ENCODE data around the gene SAMM50. TPM values are rescaled to one million over a fixed set of nuclear protein-coding genes. Genes with fewer than 3 reads are reported as not detected.

SAMM50 gene
- total RNA-seq, 1 donor from 2014 or later = 45.5 TPM

DNA sequence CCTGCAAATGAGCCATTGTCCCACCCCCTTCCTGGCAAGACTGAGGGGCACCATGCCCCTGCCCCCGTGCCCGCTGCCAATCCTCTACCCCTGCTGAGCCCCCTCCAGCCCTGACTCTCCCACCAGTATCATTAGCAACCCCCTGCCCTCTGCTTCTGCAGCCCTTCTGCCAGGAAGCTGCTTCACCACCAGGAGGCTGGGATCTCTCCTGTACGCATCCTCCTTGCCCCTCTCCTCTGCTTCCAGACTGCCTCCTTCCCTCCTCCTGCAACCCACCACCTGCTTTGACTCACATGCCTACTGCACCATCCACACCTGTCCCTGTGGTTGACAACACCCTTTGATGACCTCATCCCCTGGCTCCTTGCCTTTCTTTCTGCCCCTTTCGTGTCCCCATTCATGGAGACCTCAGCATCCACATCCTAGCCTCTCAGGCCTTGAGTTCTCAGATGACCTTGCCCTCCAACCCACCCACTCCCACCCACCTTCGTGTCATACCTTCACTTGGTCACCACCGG lies 45.0 kb upstream of the SAMM50 start:
- Mint-ChIP-seq H3K27me3 (ENCODE audit: insufficient read depth, low read depth) (peaks cover 19% of the 10 kb centered on the region), H3K9me3 (peaks cover 4% of the 10 kb centered on the region), H3K36me3 (no peaks in the 10 kb centered on the region), H3K27ac (no peak overlapping the region), H3K4me1 (peaks cover 9% of the 10 kb centered on the region), H3K4me3 (no peak overlapping the region)
- H3K27ac ChIP-seq = no peak overlapping the region
- no peaks in the 10 kb centered on the region for H3K27me3 ChIP-seq
- H3K9ac ChIP-seq = no peak overlapping the region
- no peaks in the 10 kb centered on the region for H3K79me2 ChIP-seq (ENCODE audit: low read depth)
- no peaks in the 10 kb centered on the region for H3F3A ChIP-seq (ENCODE audit: low read depth)
- DNase-seq (ENCODE audit: low spot score) = no peak
- H4K20me1 ChIP-seq (ENCODE audit: low read depth) = no peaks in the 10 kb centered on the region
- TF ChIP-seq EZH2 (IDR thresholded peaks at IDR 0.05) (no peak), EZH2phosphoT487 (IDR thresholded peaks at IDR 0.05) (no peak)
- TF ChIP-seq, protein P1, sequence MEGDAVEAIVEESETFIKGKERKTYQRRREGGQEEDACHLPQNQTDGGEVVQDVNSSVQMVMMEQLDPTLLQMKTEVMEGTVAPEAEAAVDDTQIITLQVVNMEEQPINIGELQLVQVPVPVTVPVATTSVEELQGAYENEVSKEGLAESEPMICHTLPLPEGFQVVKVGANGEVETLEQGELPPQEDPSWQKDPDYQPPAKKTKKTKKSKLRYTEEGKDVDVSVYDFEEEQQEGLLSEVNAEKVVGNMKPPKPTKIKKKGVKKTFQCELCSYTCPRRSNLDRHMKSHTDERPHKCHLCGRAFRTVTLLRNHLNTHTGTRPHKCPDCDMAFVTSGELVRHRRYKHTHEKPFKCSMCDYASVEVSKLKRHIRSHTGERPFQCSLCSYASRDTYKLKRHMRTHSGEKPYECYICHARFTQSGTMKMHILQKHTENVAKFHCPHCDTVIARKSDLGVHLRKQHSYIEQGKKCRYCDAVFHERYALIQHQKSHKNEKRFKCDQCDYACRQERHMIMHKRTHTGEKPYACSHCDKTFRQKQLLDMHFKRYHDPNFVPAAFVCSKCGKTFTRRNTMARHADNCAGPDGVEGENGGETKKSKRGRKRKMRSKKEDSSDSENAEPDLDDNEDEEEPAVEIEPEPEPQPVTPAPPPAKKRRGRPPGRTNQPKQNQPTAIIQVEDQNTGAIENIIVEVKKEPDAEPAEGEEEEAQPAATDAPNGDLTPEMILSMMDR (IDR thresholded peaks at IDR 0.05) = no peak
- no peak overlapping the region for H3K4me2 ChIP-seq
- H3K4me1 ChIP-seq = no peaks in the 10 kb centered on the region
- no peaks in the 10 kb centered on the region for H3K36me3 ChIP-seq
- H3K9me3 ChIP-seq (ENCODE audit: low read depth) = no peaks in the 10 kb centered on the region
- no peak overlapping the region for H2AFZ ChIP-seq (replicated peaks)
- H3K4me3 ChIP-seq = no peak overlapping the region

DNA sequence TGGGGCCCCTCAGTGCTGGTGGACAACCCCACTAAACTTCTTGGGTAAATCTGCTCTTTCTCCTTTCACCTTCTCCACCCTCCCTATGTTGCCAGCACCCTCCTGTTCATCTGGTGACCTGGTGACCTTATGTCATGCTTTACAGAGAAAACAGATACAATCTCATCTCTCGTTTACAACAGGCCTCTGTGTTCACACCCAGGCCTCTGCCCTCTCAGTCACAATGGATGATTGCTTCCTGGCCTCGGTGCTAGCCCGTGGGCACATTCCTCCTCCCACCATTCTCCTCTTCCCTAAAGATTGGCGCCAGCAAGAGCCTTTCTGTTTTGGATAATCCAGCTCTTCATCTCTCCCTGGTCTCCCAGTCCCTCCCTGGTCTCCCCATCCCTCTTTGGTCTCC lies 43.9 kb upstream of the SAMM50 start:
- Mint-ChIP-seq H3K27me3 (ENCODE audit: insufficient read depth, low read depth) (peaks cover 17% of the 10 kb centered on the region), H3K4me1 (peaks cover 3% of the 10 kb centered on the region), H3K27ac (no peak overlapping the region), H3K4me3 (no peak overlapping the region), H3K36me3 (no peaks in the 10 kb centered on the region), H3K9me3 (peaks cover 4% of the 10 kb centered on the region)
- H3K36me3 ChIP-seq = no peaks in the 10 kb centered on the region
- no peaks in the 10 kb centered on the region for H3K79me2 ChIP-seq (ENCODE audit: low read depth)
- H4K20me1 ChIP-seq (ENCODE audit: low read depth) = no peaks in the 10 kb centered on the region
- no peak overlapping the region for H3K9ac ChIP-seq
- H3K4me3 ChIP-seq = no peak overlapping the region
- TF ChIP-seq, protein P1 (IDR thresholded peaks at IDR 0.05) = no peak
- TF ChIP-seq EZH2phosphoT487 (IDR thresholded peaks at IDR 0.05) (no peak), EZH2 (IDR thresholded peaks at IDR 0.05) (no peak)
- no peaks in the 10 kb centered on the region for H3K4me1 ChIP-seq
- H3K27ac ChIP-seq = no peak overlapping the region
- H2AFZ ChIP-seq (replicated peaks) = no peak overlapping the region
- H3K9me3 ChIP-seq (ENCODE audit: low read depth) = no peaks in the 10 kb centered on the region
- H3K4me2 ChIP-seq = no peak overlapping the region
- H3F3A ChIP-seq (ENCODE audit: low read depth) = no peaks in the 10 kb centered on the region
- DNase-seq (ENCODE audit: low spot score) = no peak
- no peaks in the 10 kb centered on the region for H3K27me3 ChIP-seq

DNA sequence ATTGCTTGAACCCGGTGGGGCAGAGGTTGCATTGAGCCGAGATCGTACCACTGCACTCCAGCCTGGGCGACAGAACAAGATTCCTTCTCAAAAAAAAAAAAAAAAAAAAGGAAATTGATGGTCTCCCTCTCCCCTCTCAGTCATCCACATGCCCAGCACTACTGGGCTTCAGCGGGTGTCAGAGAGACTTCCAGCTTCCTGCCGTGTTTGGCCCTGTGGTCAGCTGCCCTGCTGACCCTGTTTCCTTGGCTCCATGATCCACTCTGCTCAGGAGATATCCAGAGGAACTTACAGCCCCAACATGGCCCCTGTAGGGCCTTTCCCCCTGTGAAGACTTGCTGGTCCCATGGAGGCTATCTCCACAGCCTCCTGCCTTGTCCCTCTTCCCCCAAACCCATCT lies 37.7 kb upstream of the SAMM50 start:
- no peak overlapping the region for H3K27ac Mint-ChIP-seq

More for the DNA sequence above, 37.7 kb upstream of the SAMM50 start:
- TF ChIP-seq EZH2 (IDR thresholded peaks at IDR 0.05) = no peak
- TF ChIP-seq, protein P1 (IDR thresholded peaks at IDR 0.05) = no peak
- TF ChIP-seq EZH2phosphoT487 (IDR thresholded peaks at IDR 0.05) = no peak
- H3K4me3 Mint-ChIP-seq = no peak overlapping the region
- no peak for DNase-seq (ENCODE audit: low spot score)
- Histone ChIP-seq H3K27me3 (peaks cover 13% of the 10 kb centered on the region), H3F3A (ENCODE audit: low read depth) (no peaks in the 10 kb centered on the region), H3K36me3 (no peaks in the 10 kb centered on the region), H3K9ac (no peak overlapping the region), H3K27ac (no peak overlapping the region), H4K20me1 (ENCODE audit: low read depth) (no peaks in the 10 kb centered on the region), H3K4me2 (no peak overlapping the region), H3K4me3 (no peak overlapping the region), H3K79me2 (ENCODE audit: low read depth) (no peaks in the 10 kb centered on the region), H3K4me1 (no peaks in the 10 kb centered on the region), H3K9me3 (ENCODE audit: low read depth) (no peaks in the 10 kb centered on the region), H2AFZ (replicated peaks) (no peak overlapping the region)
- H3K27me3 Mint-ChIP-seq (ENCODE audit: insufficient read depth, low read depth) = peaks cover 18% of the 10 kb centered on the region
- no peaks in the 10 kb centered on the region for H3K36me3 Mint-ChIP-seq
- peaks cover 4% of the 10 kb centered on the region for H3K9me3 Mint-ChIP-seq
- H3K4me1 Mint-ChIP-seq = peaks cover 8% of the 10 kb centered on the region
